Occipital lobe (tissue), 2 donors: ENCODE results near the gene IMPG1. TPM values are rescaled to one million over a fixed set of nuclear protein-coding genes. Genes with fewer than 3 reads are reported as not detected.

ENCODE experiments used
- DNase-seq: peaks from one replicate; lab custom pipeline; 2025; lab: John Stamatoyannopoulos, UW
- total RNA-seq: library from RNA; depleted of rRNA; stranded (reverse); fragments of >200 nt; gene quantifications from one replicate; pipeline ENCODE4 v1.2.3, GENCODE V29; 2014

Gene IMPG1, protein sequence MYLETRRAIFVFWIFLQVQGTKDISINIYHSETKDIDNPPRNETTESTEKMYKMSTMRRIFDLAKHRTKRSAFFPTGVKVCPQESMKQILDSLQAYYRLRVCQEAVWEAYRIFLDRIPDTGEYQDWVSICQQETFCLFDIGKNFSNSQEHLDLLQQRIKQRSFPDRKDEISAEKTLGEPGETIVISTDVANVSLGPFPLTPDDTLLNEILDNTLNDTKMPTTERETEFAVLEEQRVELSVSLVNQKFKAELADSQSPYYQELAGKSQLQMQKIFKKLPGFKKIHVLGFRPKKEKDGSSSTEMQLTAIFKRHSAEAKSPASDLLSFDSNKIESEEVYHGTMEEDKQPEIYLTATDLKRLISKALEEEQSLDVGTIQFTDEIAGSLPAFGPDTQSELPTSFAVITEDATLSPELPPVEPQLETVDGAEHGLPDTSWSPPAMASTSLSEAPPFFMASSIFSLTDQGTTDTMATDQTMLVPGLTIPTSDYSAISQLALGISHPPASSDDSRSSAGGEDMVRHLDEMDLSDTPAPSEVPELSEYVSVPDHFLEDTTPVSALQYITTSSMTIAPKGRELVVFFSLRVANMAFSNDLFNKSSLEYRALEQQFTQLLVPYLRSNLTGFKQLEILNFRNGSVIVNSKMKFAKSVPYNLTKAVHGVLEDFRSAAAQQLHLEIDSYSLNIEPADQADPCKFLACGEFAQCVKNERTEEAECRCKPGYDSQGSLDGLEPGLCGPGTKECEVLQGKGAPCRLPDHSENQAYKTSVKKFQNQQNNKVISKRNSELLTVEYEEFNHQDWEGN
- not detected for total RNA-seq

GRCh38 chr6:76072562-76072961 lies at the start of gene IMPG1:
Gene IMPG1 (minus strand): TSS chr6:76072662. CDS start chr6:76072488, 174 bp downstream.
- no peak for DNase-seq

DNA sequence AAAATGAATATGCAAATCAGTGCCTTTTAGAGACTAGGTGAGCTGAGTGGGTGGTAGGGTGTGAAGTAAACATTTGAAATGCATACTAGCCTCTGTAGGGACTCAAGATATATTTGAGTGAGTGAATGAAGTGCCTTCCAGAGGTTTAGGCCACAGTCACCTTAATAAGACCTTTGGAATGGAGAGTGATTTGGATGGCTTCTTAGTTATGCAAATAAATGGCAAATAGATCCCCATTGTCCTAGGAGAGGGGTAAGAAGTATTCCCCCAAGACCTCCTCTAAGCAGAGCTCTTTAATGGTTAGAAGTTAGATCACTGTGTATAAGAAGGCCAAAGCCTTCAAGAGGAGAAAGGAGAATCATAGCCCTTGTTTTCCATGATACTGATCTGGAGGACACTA lies 47.8 kb upstream of the IMPG1 start:
- no peak for DNase-seq

DNA sequence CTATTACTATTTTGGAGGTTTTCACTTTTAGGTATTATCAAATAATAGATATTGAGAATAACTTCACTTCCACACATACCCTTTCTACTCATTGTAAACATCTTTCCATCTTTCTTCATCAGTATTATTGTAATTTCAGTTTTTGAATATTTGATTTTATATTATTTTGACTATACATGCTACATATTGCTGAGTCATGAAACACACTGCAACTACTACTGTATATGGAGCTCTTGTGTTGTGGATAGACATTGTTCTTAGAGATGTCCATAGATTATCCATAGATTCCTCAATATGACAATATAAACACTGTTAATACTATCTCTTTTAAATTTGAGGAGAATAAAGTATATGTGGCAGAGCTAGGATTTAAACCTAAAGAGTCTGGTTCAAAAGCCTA lies 819 bp upstream of the IMPG1 start:
- DNase-seq: no peak

- DNase-seq: no peak
These were observed 15.0 kb downstream of the IMPG1 start for GRCh38 chr6:76057469-76057868.

- DNase-seq: no peak
These were observed 20.1 kb downstream of the IMPG1 start for GRCh38 chr6:76052314-76052713.

DNA sequence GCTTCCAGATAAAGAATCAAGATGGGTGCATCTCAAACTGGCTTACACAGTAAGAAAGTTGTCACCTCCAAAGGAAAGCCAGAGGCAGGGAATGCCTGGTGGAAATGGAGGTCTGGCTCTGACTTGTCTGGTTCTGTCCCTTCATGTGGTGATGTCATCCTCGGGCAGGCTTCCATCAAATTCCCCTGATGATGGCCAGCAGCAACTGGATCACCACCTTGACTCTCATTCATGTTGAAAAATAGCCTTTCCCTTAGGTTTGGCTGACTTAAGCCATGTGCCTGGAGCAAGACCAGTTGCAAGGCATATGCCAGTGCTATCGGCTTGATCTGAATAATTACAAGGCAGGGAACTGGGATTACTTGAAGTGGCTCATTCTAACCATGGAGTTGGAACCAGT lies 28.8 kb downstream of the IMPG1 start:
- no peak for DNase-seq

GRCh38 chr6:76035713-76036112 lies 36.7 kb downstream of the IMPG1 start:
- DNase-seq: no peak

DNA sequence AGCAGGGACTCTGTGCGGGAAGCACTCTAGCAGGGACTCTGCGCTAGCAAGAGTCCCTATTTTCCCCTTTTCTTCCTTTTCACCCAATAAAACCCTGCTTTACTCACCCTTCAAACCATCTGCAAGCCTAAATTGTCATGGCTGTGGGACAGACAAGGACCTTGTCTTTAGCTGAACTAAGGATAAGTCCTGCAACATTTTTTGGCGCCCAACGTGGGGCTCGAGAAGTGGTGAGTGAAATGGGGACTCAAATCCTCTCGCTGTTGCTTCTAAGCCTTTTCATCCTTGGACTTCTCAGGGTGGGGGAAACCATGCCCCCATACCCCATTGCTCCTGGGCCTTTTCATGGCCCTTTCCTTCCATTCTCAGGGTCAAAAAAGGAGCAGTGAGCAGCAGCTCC lies 46.4 kb downstream of the IMPG1 start:
- DNase-seq: no peak

DNA sequence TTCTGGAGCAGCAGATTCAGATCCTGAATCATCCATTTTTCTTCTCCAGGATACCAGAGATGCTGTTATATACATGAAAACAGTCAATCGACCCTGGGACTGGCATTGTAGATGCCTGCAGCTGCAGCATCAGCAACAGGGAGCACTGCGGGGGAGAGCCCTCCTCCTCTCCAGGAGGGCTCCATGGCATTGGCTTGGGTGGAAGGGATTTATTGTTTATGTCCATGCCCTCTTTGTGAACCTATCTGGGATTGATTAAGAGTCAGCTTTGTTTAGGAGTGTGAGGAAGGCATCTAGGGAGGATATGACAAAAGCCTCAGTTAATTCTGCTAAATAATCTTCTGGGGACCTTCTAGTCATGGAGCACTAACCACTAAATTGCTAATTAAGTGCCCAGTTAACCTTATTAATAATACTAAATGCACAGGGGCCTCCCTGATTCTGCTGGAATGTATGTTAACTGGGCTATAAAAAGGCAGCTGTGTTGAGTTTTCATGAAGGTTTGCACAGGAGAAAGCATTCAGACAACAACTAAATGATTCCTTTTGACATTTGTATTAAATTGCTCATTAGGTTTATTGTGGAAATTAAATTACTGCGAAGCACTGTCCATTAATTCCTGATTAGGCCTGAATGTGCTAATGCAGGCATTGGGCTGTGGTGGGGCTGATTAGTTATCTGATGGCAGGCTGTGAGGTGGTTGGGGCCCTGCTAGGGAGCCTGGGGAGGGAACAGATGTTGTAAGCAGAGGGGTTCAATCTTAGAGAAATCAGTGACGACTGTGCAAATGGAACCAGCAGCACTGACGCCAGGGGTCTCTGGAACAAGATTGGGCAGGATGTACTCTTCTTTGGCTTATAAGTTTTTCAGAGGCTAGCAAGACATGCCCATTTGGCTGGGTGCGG lies 57.6 kb downstream of the IMPG1 start:
- no peak for DNase-seq

DNA sequence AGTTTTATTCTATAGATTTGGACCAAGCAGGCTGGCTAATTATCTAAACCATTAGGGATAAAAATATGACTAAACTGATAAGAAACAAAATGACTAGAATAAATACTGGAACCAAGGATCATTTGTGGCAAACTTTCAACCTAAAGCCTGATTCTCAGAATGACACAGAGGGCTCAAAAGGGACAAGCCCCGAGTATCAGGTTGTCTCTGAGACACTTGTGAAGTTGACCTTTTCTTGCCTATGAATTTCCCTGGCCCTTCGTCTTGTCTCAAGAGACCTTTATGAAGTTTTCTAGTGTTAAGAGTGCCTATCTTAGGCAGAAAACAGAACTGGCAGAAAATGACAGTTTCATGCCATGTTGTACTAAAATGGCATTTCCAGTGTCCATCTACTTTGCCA lies 68.3 kb downstream of the IMPG1 start:
- no peak for DNase-seq

- DNase-seq: no peak
These were observed 68.8 kb downstream of the IMPG1 start for GRCh38 chr6:76003686-76004085.

DNA sequence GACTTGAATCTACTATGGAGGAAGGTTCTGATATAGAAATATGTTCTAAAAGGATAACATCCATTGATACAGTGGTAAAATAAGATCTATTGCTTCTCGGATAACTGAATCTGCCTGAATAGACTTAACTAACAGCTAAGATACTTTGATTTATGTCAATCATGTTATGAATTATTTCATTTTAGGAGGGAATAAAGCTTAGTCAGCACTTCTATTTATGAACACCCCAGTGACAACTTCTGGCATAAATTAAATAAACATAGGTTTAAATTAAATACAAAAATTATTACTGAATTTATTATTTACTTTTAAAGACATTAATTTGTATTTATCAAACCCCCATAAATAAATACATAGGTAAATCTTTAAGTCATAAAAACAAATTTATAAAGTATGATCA lies 69.3 kb downstream of the IMPG1 start:
- DNase-seq: no peak

DNA sequence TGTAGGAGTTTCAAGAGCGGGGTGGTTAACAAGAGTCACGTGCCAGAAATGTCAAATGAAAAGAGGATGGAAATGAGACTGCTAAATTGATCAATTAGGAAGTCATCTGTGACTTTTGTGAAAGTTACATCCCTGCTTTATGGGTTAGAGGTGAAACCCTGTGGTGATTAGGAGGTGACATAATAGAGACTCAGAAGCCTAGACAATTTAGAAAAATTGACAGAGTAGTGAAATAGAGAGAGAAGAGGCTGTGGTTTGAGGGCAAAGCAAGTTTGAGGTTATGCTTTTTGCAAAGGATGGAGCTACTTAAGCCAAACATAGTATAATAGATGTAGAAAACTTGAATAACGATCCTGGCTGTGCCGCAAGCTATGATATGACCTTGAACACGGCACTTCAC lies 71.8 kb downstream of the IMPG1 start:
- no peak for DNase-seq

DNA sequence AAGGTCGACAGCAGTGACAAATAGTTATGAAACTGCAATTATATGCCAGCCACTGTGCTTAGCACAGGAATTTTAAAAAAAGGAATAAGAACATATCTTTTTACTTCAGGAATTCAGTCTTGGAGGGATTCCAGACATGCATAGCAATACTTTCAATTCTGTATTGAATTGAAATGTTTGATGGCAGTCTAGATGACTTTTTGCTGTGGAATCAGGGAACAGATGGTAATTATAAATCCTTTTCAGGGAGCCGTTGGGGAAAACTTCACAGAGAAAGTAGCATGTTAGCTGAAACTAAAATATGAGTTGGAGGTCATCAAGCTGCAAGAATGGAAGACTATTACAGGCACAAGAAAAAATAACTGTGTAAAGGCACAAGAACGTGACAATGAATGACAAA lies 74.8 kb downstream of the IMPG1 start:
- DNase-seq: no peak

DNA sequence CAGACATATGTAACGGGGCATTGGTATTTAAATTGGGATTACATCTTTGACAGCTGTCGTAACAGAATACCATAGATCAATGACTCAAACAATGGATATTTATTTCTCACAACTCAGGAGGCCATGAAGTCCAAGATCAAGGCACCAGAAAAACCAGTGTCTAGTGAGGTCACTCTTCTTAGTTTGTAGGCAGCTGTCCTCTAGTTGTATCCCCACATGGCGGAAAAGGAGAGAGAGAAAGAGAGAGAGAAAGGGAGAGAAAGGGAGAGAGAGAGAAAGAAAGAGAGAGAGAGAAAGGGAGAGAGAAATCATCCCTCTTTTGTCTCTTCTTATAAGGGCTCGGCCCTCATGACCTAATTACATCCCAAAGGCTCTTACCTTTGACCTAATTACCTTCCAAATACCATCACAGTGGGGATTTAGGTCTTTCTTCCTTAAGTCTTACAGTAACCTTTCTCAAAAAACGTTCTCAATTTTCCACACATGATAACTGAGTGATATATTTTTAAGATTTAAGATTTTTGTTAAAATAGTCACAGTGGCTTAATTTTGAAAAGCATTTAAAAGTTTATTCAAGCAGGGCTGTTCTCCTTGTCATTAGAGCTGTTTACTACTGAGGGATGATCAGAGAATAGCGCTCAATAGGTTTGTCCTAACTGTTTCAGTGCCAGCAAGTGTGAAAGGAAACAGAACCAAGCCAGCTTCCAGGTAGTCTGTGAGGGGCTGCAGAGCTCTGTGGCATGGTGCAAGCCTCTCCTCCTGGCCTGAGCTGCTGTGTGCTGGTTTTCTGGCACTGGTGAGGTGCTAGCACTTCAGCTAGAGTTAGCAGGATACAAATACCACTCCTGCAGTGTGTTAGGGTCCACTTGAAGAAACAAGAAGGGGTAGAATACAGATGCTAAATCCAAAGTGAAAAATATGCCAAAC lies 79.0 kb downstream of the IMPG1 start:
- no peak for DNase-seq

DNA sequence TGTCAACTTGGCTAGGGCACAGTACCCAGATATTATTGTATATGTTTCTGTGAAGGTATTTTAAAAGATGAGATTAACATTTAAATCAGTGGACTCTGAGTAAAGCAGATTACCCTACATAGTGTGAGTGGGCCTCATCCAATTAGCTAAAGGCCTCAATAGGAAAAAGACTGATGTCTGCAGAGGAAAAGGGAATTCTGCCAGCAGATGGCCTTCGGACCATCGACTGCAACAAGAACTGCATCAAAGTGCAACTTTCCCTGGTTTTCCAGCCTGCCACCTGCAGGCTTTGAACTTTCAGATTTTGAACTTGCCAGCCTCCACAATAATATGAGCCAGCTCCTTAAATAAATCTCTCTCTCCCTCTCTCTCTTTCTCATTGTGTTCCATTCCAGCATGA lies 80.5 kb downstream of the IMPG1 start:
- DNase-seq: no peak

DNA sequence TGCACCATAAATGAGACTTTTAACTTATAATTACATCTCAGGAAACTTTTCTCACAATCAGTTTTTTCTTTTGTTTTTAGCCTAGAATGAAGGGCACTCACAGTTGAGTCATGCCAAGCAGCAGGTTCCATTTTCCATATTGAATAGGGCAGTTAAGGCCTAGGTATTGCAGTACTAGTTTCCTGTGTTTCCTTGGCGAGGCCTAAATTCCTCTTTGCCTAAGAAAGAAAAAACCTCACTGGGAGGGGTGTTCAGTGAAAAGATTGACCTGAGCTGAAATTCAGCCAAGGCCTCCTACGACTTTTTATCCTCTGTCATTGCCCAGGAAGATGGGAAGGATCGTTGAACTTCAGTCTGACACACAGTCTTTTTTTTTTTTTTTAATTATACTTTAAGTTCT lies 85.5 kb downstream of the IMPG1 start:
- no peak for DNase-seq

DNA sequence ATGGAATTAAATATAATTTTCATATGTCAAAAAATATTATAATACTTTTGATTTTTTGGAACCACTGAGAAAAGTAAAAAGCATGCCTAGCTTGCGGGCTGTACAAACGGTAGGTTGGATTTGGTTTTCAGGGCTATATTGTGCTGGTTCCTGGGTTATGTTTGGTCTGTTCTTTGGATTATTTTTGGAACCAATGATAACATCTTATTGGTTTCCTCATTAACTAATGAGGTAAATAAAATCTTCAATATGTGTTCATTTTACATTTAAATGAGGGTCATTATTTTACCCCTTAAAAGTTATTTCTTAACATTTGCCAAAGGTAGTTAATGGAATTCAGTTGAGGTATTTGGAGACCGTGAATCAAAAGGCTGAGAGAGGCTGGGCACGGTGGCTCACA lies 96.6 kb downstream of the IMPG1 start:
- no peak for DNase-seq

DNA sequence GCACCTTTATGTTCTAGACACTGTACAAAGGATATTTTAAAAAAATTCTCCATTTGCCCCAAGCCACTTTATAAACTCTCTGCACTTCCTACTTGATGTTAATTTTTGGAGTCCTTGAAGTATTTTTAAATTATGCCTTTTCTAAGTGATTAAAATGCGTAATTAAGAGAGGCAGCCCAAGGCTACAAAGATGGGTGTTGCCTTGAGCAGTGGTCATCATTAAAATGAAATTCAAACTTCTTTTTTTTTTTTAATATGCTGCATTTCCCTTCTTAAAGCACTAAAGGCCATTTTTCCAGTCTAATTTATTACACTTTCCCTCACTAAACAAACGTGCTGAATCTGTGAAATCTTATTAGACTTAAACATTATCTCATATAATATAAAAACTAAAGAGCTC lies 102.4 kb downstream of the IMPG1 start:
- DNase-seq: no peak

DNA sequence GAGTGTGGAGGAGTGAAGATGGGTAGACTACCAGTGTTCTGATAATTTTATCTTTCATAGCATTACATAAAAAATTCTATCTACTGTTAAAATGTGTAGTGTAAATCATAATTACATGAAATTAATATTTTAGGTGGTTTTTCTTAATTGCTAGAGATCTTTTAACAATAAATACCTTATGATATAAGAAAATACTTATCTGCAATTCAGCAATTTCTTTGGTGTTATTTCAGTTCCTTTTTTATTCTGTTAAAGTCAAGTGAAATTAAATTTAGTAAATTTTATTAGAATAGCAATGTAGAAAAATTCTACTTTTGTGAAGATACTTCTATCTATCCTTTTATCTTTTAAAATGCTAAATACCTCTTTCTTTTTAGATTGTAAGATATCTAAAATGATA lies 104.3 kb downstream of the IMPG1 start:
- no peak for DNase-seq

GRCh38 chr6:75963569-75963968 lies 108.9 kb downstream of the IMPG1 start:
- no peak for DNase-seq
